ENCODE measurements around the gene KIFAP3.

DNA sequence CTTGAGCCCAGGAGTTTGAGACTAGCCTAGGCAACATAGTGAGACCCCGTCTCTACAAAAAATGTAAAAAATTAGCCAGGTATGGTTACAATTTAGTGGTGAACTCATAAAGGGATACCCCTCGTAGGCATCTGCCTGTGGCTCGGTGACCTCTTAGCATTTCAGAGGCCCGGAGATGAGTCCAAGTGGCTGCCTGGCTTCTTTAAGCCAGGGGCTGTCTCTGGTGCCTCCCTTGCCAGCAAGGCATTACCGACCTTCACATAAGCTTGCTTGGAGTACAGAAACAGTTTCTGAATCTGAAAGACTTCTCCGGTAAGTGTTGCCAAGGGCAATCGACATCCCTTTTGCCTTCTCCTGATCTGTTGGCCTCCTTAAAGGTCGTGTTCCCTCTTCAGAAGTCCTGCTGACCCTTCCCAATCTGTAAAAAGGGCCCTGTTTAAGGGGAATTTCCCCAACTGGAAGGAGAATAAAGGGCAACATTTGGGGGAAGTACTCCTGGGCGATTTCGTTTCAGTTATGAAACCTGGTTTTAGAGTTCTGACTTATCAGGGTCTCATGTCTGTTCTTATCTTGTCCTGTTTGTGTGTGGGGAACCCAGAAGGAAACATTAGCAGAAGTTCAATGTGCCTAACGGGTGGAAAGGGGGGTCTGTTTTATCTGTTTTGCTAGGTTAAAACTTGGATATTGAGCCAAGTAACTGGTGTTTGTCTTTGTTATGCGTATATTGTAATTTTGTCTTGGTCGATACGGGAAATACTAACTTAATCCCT lies 32.9 kb downstream of the KIFAP3 start:
- TF ChIP-seq, protein P1, sequence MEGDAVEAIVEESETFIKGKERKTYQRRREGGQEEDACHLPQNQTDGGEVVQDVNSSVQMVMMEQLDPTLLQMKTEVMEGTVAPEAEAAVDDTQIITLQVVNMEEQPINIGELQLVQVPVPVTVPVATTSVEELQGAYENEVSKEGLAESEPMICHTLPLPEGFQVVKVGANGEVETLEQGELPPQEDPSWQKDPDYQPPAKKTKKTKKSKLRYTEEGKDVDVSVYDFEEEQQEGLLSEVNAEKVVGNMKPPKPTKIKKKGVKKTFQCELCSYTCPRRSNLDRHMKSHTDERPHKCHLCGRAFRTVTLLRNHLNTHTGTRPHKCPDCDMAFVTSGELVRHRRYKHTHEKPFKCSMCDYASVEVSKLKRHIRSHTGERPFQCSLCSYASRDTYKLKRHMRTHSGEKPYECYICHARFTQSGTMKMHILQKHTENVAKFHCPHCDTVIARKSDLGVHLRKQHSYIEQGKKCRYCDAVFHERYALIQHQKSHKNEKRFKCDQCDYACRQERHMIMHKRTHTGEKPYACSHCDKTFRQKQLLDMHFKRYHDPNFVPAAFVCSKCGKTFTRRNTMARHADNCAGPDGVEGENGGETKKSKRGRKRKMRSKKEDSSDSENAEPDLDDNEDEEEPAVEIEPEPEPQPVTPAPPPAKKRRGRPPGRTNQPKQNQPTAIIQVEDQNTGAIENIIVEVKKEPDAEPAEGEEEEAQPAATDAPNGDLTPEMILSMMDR (IDR thresholded peaks at IDR 0.05; ENCODE audit: low read depth, low read length, poor library complexity, severe bottlenecking): no peak
- TF ChIP-seq EZH2phosphoT487 (IDR thresholded peaks at IDR 0.05; ENCODE audit: borderline replicate concordance, low read length): no peak
